Measurements from ENCODE around the gene GSTA3.
"Not testable (repeated sequence)": the region's sequence is repeated elsewhere in the genome, so short reads cannot be mapped to it uniquely, and the experiment has no call there.

The GSTA3 gene

GRCh38 chr6:52914516-52914915 is 5.0 kb upstream of the GSTA3 start:
- no peak for DNase-seq (ENCODE audit: low spot score)

GRCh38 chr6:52910091-52910490 is 593 bp upstream of the GSTA3 start:
- no peak for DNase-seq (ENCODE audit: low spot score)

- no peak for DNase-seq (ENCODE audit: low spot score)
Observed at GRCh38 chr6:52909131-52909530, 367 bp downstream of the GSTA3 start.

GRCh38 chr6:52908526-52908925 is 972 bp downstream of the GSTA3 start:
- DNase-seq (ENCODE audit: low spot score), result no peak

GRCh38 chr6:52904562-52905279 is 4.8 kb downstream of the GSTA3 start:
- no peak for DNase-seq (ENCODE audit: low spot score)

- no peak for DNase-seq (ENCODE audit: low spot score)
Observed at GRCh38 chr6:52900536-52900935, 9.0 kb downstream of the GSTA3 start.

GRCh38 chr6:52895790-52896189 is 13.7 kb downstream of the GSTA3 start:
- DNase-seq (ENCODE audit: low spot score), result not testable (repeated sequence)

- DNase-seq (ENCODE audit: low spot score), result no peak
Observed at GRCh38 chr6:52894285-52894684, 15.2 kb downstream of the GSTA3 start.

- no peak for DNase-seq (ENCODE audit: low spot score)
Observed at GRCh38 chr6:52893803-52894202, 15.7 kb downstream of the GSTA3 start.

- DNase-seq (ENCODE audit: low spot score), result no peak
Observed at GRCh38 chr6:52893221-52893620, 16.3 kb downstream of the GSTA3 start.

- no peak for DNase-seq (ENCODE audit: low spot score)
Observed at GRCh38 chr6:52890018-52890417, 19.5 kb downstream of the GSTA3 start.

GRCh38 chr6:52887910-52888524 is 21.5 kb downstream of the GSTA3 start:
- DNase-seq (ENCODE audit: low spot score), result no peak

- DNase-seq (ENCODE audit: low spot score), result peak; percentile 68
Observed at GRCh38 chr6:52881996-52882841, 27.3 kb downstream of the GSTA3 start.

- no peak for DNase-seq (ENCODE audit: low spot score)
Observed at GRCh38 chr6:52881662-52881995, 27.9 kb downstream of the GSTA3 start.

GRCh38 chr6:52877786-52878185 is 31.7 kb downstream of the GSTA3 start:
- DNase-seq (ENCODE audit: low spot score), result no peak

- no peak for DNase-seq (ENCODE audit: low spot score)
Observed at GRCh38 chr6:52877168-52877567, 32.3 kb downstream of the GSTA3 start.

GRCh38 chr6:52876056-52876787 is 33.3 kb downstream of the GSTA3 start:
- DNase-seq (ENCODE audit: low spot score), result no peak

- no peak for DNase-seq (ENCODE audit: low spot score)
Observed at GRCh38 chr6:52872031-52872430, 37.5 kb downstream of the GSTA3 start.

GRCh38 chr6:52871621-52872020 is 37.9 kb downstream of the GSTA3 start:
- no peak for DNase-seq (ENCODE audit: low spot score)

- DNase-seq (ENCODE audit: low spot score), result not testable (repeated sequence)
Observed at GRCh38 chr6:52870335-52871091, 39.0 kb downstream of the GSTA3 start.

GRCh38 chr6:52868899-52869298 is 40.6 kb downstream of the GSTA3 start:
- DNase-seq (ENCODE audit: low spot score), result not testable (repeated sequence)
